ENCODE data around the gene THSD7A.

Gene THSD7A

DNA sequence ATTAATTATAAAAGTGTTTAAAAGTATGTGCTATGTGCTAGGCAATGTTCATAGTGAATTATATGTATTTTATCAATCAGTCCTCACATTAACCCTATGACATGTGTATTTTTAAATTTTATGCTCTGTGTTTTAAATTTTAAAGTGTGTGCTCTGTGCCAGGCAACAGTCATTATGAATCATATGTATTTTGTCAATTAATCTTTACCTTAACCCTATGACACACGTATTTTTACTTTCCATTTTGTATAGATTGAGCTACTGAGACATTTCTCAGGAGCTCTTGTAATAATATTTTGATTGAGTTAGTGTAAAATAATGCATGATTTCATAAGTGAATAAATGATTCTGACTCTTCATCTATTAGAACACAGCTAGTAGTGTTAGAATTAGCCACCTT lies 117.8 kb downstream of the THSD7A start:
- Histone ChIP-seq H3K27ac (no peak overlapping the region), H3K4me1 (ENCODE audit: control insufficient read depth in 1 of 2, insufficient read depth in 1 of 2, low read depth in 1 of 2, low read length in 1 of 2) (no peaks in the 10 kb centered on the region)
- TF ChIP-seq CTCF (IDR thresholded peaks at IDR 0.05), result no peak

GRCh38 chr7:11713352-11713751 lies 118.6 kb downstream of the THSD7A start:
- H3K27me3 ChIP-seq, result no peaks in the 10 kb centered on the region
- TF ChIP-seq CTCF (IDR thresholded peaks at IDR 0.05), result no peak
- no peak overlapping the region for H3K27ac ChIP-seq
- no peaks in the 10 kb centered on the region for H3K4me1 ChIP-seq (ENCODE audit: control insufficient read depth in 1 of 2, insufficient read depth in 1 of 2, low read depth in 1 of 2, low read length in 1 of 2)
- no peaks in the 10 kb centered on the region for H3K36me3 ChIP-seq
- H3K4me3 ChIP-seq (ENCODE audit: low read depth in 1 of 2, low read length in 1 of 2), result no peak overlapping the region
- H3K9me3 ChIP-seq, result no peaks in the 10 kb centered on the region

More for the DNA sequence above, 117.8 kb downstream of the THSD7A start:
- Histone ChIP-seq H3K27me3 (no peaks in the 10 kb centered on the region), H3K4me3 (ENCODE audit: low read depth in 1 of 2, low read length in 1 of 2) (no peak overlapping the region), H3K36me3 (no peaks in the 10 kb centered on the region), H3K9me3 (no peaks in the 10 kb centered on the region)

DNA sequence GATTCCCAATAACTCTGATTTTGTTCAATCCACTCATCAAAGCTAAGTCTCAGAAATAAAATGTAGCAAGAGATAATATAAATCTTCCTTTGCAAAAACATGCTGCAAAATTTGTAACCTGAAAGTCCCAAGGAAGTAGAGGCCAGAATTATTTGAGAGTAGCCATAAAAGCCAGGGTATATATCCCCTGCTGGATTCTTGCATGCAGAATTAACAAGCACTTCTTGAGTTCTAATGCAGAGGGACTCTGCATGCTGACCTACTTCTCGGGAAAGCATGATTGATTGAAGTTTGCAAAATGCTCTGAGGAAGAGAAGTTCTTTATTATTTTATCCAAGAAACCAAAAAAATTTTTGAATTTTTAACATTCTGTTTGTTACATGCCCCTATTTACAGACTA lies 121.6 kb downstream of the THSD7A start:
- H3K9me3 ChIP-seq, result no peaks in the 10 kb centered on the region
- H3K27ac ChIP-seq, result no peak overlapping the region
- no peak overlapping the region for H3K4me3 ChIP-seq (ENCODE audit: low read depth in 1 of 2, low read length in 1 of 2)
- no peaks in the 10 kb centered on the region for H3K27me3 ChIP-seq
- H3K4me1 ChIP-seq (ENCODE audit: control insufficient read depth in 1 of 2, insufficient read depth in 1 of 2, low read depth in 1 of 2, low read length in 1 of 2), result no peaks in the 10 kb centered on the region
- TF ChIP-seq CTCF (IDR thresholded peaks at IDR 0.05), result no peak
- H3K36me3 ChIP-seq, result no peaks in the 10 kb centered on the region

GRCh38 chr7:11709196-11709595 lies 122.8 kb downstream of the THSD7A start:
- no peaks in the 10 kb centered on the region for H3K27me3 ChIP-seq
- no peak overlapping the region for H3K27ac ChIP-seq
- H3K4me1 ChIP-seq (ENCODE audit: control insufficient read depth in 1 of 2, insufficient read depth in 1 of 2, low read depth in 1 of 2, low read length in 1 of 2), result no peaks in the 10 kb centered on the region
- no peak overlapping the region for H3K4me3 ChIP-seq (ENCODE audit: low read depth in 1 of 2, low read length in 1 of 2)
- TF ChIP-seq CTCF (IDR thresholded peaks at IDR 0.05), result no peak
- no peaks in the 10 kb centered on the region for H3K9me3 ChIP-seq
- H3K36me3 ChIP-seq, result no peaks in the 10 kb centered on the region

GRCh38 chr7:11707606-11708193 lies 124.3 kb downstream of the THSD7A start:
- Histone ChIP-seq H3K9me3 (no peaks in the 10 kb centered on the region), H3K36me3 (no peaks in the 10 kb centered on the region), H3K4me3 (ENCODE audit: low read depth in 1 of 2, low read length in 1 of 2) (no peak overlapping the region), H3K27ac (no peak overlapping the region), H3K27me3 (no peaks in the 10 kb centered on the region), H3K4me1 (ENCODE audit: control insufficient read depth in 1 of 2, insufficient read depth in 1 of 2, low read depth in 1 of 2, low read length in 1 of 2) (no peaks in the 10 kb centered on the region)
- no peak for TF ChIP-seq CTCF (IDR thresholded peaks at IDR 0.05)

Data from neutrophil (primary cell).